Right atrium auricular region (tissue), 2 donors: ENCODE measurements around the gene CD109. TPM values are rescaled to one million over a fixed set of nuclear protein-coding genes. Genes with fewer than 3 reads are reported as not detected.
A peak's percentile ranks its signal among the peaks of the same experiment; 100 is the strongest.
"Not testable (repeated sequence)": the region's sequence is repeated elsewhere in the genome, so short reads cannot be mapped to it uniquely, and the experiment has no call there.

Experiments
- DNase-seq: peaks from one replicate; pipeline ENCODE4 v3.0.0-alpha.2; 2019; ENCODE audit warnings: low spot score
- H3K27ac ChIP-seq, 2 donors: fragments of 200-600 bp; sonication (generic); 1 replicate in 1 of 2; 2 replicates in 1 of 2; pipeline ENCODE4 v1.5.1; 2016 to 2019
- H3K27me3 ChIP-seq, 2 donors: fragments of 200-600 bp; sonication (generic); one replicate each; pipeline versions ENCODE4 v1.5.1 to v1.6.0; 2017 to 2019
- H3K36me3 ChIP-seq: fragments of 200-600 bp; sonication (generic); one replicate; pipeline ENCODE4 v1.5.1; 2016
- H3K4me1 ChIP-seq, 2 donors: fragments of 200-600 bp; sonication (generic); one replicate each; pipeline versions ENCODE4 v1.5.1 to v1.6.0; 2017 to 2019
- H3K4me3 ChIP-seq, 2 donors: fragments of 200-600 bp; sonication (generic); 1 replicate in 1 of 2; 2 replicates in 1 of 2; pipeline ENCODE4 v1.5.1; 2017 to 2019; ENCODE audit warnings: mild to moderate bottlenecking in 1 of 2, moderate library complexity in 1 of 2
- H3K9me3 ChIP-seq, 2 donors: fragments of 200-600 bp; sonication (generic); one replicate each; pipeline ENCODE4 v1.5.1; 2019
- total RNA-seq, 2 donors: library from RNA; depleted of rRNA; stranded (reverse); fragments of >200 nt; gene quantifications; one replicate each; pipeline ENCODE4 v1.1.0, GENCODE V29; 2016
- TF ChIP-seq, protein P1 (sequence below), 2 donors: fragments of 200-600 bp; sonication (generic); IDR thresholded peaks; one replicate each; pipeline ENCODE4 v1.5.1; 2019; ENCODE audit warnings: antibody characterized with exemption in 2 of 2

Gene CD109
- total RNA-seq, 2 donors from 2014 or later, result 18.7 to 30.1 TPM

DNA sequence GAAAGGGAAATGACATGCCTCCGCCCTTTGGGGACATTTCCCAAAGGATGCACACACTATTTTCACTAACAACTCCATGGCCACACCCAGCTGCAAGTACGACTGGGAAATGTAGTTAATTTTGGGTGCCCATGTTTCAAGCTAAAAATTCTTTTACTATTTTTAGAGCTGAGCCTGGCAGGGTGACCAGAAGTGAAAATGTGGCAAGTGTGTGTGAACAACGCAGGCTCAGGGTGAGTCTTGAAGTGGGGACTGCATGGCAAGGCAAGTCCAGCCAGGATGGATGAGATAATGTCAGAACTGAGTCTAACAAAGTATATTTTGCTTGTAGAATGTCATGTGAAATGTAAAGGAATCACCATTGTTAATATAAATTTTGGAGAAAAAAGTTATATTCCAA, 17.0 kb upstream of the CD109 start:
- TF ChIP-seq, protein P1, sequence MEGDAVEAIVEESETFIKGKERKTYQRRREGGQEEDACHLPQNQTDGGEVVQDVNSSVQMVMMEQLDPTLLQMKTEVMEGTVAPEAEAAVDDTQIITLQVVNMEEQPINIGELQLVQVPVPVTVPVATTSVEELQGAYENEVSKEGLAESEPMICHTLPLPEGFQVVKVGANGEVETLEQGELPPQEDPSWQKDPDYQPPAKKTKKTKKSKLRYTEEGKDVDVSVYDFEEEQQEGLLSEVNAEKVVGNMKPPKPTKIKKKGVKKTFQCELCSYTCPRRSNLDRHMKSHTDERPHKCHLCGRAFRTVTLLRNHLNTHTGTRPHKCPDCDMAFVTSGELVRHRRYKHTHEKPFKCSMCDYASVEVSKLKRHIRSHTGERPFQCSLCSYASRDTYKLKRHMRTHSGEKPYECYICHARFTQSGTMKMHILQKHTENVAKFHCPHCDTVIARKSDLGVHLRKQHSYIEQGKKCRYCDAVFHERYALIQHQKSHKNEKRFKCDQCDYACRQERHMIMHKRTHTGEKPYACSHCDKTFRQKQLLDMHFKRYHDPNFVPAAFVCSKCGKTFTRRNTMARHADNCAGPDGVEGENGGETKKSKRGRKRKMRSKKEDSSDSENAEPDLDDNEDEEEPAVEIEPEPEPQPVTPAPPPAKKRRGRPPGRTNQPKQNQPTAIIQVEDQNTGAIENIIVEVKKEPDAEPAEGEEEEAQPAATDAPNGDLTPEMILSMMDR (IDR thresholded peaks at IDR 0.05), result no peak
- Histone ChIP-seq H3K4me3 (no peak overlapping the region), H3K27ac (peak overlapping the region in 1 of 2 donors; percentile 35), H3K4me1 (no peaks in the 10 kb centered on the region), H3K27me3 (no peaks in the 10 kb centered on the region), H3K9me3 (no peaks in the 10 kb centered on the region), H3K36me3 (no peaks in the 10 kb centered on the region)
- DNase-seq, result no peak

DNA sequence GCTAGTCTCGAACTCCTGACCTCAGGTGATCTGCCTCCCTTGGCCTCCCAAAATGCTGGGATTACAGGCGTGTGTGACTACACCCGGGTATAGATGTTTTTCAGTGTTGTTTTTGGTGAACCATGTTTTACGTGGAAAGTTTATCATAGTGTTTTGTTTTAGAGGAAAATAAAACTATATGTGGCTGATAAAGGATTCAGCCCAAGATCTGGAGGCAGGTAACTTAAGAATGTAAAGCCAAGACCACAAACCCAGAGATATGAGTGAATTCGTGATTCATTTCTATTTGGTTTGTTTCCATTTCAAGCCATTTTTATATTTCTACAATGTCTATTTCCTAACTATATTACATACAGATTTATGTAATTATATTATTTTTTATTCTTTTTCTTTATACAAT, 16.2 kb upstream of the CD109 start:
- H3K4me1 ChIP-seq, H3K9me3 ChIP-seq, H3K36me3 ChIP-seq, H3K27me3 ChIP-seq, H3K27ac ChIP-seq, H3K4me3 ChIP-seq, DNase-seq: not testable (repeated sequence)

DNA sequence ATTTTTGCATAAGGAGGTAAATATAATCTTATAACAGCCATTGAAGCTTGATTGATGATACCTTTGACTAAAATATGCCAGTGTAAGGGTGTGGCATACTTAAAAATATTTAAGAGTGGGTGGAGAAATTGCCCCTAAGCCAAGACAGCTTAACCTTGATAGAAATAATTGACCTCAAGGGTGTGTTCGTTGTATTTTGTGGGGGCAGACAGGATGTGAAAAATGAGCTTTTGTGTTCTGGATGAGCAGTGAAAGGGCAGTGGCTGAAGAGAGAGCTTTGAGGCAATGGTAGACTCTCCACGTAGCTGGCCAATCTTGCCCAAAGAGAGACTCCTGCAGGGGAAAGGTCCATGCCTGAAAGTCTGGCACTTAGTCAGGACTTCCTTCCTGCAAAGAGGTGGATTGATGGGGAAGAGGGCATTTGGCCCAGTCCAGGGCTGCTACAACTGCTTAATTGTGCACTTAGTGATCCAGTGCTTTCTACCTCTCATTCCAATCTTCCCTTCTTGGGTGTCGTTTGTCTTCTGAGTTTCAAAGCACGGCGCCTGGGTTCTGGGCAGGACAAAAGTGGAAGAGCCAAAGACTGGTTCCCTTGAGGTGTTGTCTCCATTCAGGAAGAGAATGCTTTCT, 15.6 kb upstream of the CD109 start:
- Histone ChIP-seq H3K27me3 (no peaks in the 10 kb centered on the region), H3K4me1 (no peaks in the 10 kb centered on the region), H3K9me3 (no peaks in the 10 kb centered on the region), H3K36me3 (no peaks in the 10 kb centered on the region), H3K4me3 (no peak overlapping the region), H3K27ac (no peak overlapping the region)
- no peak for DNase-seq
- TF ChIP-seq, protein P1 (IDR thresholded peaks at IDR 0.05), result no peak

DNA sequence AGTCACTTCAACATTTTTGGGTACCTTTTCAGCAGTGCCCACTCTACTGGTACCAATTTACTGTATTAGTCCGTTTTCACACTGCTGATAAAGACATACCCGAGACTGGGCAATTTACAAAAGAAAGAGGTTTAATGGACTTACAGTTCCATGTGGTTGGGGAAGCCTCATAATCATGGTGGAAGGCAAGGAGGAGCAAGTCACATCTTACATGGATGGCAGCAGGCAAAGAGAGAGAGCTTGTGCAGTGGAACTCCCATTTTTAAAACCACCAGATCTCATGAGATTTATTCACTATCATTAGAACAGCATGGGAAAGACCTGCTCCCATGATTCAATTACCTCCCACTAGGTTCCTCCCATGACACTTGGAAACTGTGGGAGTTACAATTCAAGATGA, 12.4 kb upstream of the CD109 start:
- H3K36me3 ChIP-seq, H3K27ac ChIP-seq, DNase-seq, H3K4me1 ChIP-seq, H3K9me3 ChIP-seq, H3K27me3 ChIP-seq, H3K4me3 ChIP-seq: not testable (repeated sequence)

DNA sequence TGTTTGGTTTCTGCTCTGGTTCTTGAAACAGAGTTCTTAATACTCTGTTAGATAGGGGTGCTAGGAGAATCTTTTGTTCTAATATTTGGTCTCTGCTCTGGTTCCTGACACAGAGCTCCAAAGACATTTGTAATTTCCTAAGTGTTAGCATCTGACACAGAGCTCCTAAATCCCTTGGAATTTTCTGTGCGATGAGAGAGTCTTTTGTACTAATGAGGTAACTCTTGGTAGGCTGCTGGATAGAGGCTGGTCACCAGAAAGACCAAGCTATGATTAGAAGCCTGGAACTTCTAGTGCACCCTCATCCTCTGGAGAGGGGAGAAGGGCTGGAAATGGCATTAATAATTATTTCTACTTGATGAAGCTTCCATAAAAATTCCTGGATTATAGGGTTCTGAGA, 7.7 kb upstream of the CD109 start:
- DNase-seq, result no peak
- H3K27me3 ChIP-seq, result no peaks in the 10 kb centered on the region
- H3K4me1 ChIP-seq, result no peaks in the 10 kb centered on the region
- no peaks in the 10 kb centered on the region for H3K9me3 ChIP-seq
- TF ChIP-seq, protein P1 (IDR thresholded peaks at IDR 0.05), result no peak
- H3K4me3 ChIP-seq, result no peak overlapping the region
- H3K27ac ChIP-seq, result no peak overlapping the region
- no peaks in the 10 kb centered on the region for H3K36me3 ChIP-seq

DNA sequence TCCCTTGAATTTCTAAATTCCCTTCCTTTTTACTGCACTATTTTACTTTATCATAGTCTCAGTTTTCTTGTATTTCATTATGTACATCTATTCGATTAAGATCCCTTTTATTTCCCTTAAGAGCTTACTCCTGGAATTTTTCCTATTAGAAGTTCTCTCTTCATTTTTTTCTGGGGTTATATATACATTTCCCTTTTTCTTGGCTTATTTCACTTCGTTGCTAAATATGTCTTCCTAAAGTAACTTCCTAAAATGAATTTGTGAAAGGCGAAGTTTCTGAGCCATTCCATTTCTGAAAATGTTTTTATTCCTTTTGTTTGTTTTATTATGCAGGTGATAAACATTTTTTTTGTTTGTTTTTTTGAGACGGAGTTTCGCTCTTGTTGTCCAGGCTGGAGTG, 5.9 kb upstream of the CD109 start:
- TF ChIP-seq, protein P1 (IDR thresholded peaks at IDR 0.05), result no peak
- Histone ChIP-seq H3K4me3 (no peak overlapping the region), H3K4me1 (peaks cover 0 to 5% of the 10 kb centered on the region in 2 donors), H3K27ac (no peak overlapping the region), H3K36me3 (no peaks in the 10 kb centered on the region), H3K9me3 (no peaks in the 10 kb centered on the region), H3K27me3 (no peaks in the 10 kb centered on the region)
- no peak for DNase-seq

DNA sequence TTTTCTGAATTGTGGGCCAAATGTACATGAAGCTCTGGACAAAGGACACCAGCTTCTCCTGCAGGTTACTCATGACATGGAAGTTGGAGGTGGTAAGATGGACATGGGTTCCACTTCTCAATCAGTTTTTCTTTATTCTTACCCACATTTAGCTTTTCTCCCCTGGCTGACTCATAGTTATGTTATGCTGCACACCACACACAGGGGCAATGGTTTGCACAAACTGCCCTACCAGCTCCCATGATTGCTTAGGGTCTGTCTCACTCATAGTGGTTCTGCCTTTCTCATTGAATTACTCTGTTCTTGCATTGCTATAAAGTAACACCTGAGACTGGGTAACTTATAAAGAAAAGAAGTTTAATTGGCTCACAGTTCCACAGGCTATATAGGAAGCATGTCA, 4.5 kb upstream of the CD109 start:
- Histone ChIP-seq H3K4me3 (no peak overlapping the region), H3K9me3 (no peaks in the 10 kb centered on the region), H3K4me1 (peaks cover 0 to 12% of the 10 kb centered on the region in 2 donors), H3K27ac (no peak overlapping the region), H3K36me3 (no peaks in the 10 kb centered on the region), H3K27me3 (no peaks in the 10 kb centered on the region)
- no peak for DNase-seq
- TF ChIP-seq, protein P1 (IDR thresholded peaks at IDR 0.05), result no peak
